Measurements from ENCODE around the gene MTHFD1L. TPM values are rescaled to one million over a fixed set of nuclear protein-coding genes. Genes with fewer than 3 reads are reported as not detected.

MTHFD1L gene
- total and polyA plus RNA-seq, 9 of the 15 experiments (the other 6 are each of a cell fraction or from before 2014, with no cell fraction given): 20.9 to 128 (median 61.0) TPM

DNA sequence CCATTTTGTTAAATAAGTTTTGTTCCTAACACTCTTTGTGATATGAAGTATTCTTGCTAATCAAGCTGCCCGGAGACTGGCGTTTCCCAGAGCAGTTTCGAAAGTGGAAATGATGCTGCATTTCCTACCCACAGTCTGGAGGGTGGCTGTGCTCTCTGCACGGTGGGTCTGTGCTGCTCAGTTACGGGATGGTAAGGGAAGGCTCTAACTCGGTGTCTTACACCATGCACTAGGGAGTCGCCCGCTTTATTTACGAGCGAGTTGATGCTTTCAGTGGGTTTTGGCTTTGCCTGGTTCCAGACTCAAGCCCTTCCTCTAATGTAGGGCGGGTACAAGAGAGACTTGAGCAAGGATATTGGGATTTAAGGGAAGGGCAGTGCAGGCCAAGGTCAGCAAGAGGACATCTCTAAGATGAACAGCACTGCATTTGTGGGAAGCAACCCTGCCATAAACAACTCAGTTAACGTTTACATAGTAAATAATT, 194.2 kb downstream of the MTHFD1L start:
- no peak for FAIRE-seq
- Histone ChIP-seq H3K27me3 (ENCODE audit: control insufficient read depth in 2 of 2, insufficient read depth in 2 of 2, low read length in 2 of 2) (no peaks in the 10 kb centered on the region), H3K79me2 (ENCODE audit: control insufficient read depth, insufficient read depth, low read length) (no peaks in the 10 kb centered on the region), H3K36me3 (ENCODE audit: control insufficient read depth, insufficient read depth, low read length) (peaks cover 5% of the 10 kb centered on the region; the same call in 2 of the 3 replicates), H3K4me1 (replicated peaks in 1 of 2; ENCODE audit: control insufficient read depth in 2 of 2, insufficient read depth in 2 of 2, low read length in 2 of 2) (no peaks in the 10 kb centered on the region), H2AFZ (ENCODE audit: low read depth, low read length) (no peak overlapping the region), H3K4me3 (no peak overlapping the region), H3K4me2 (ENCODE audit: insufficient read depth, low read length) (no peak overlapping the region), H3K9me3 (replicated peaks; ENCODE audit: control insufficient read depth, insufficient read depth, low read depth, low read length) (no peaks in the 10 kb centered on the region), H3K9me1 (ENCODE audit: control insufficient read depth, insufficient read depth, low read length) (no peaks in the 10 kb centered on the region), H3K27ac (ENCODE audit: extremely low read depth, low read depth, low read length) (no peak overlapping the region), H4K20me1 (replicated peaks; ENCODE audit: control insufficient read depth, insufficient read depth, low read length) (no peaks in the 10 kb centered on the region), H3K9ac (ENCODE audit: insufficient read depth in 1 of 2, low read depth in 2 of 2, low read length in 2 of 2) (no peak overlapping the region)
- POLR2A ChIA-PET: interaction anchor here (0.8 kb wide), 1 partner anchor 18 kb away, joined by 3 read pairs; no protein-coding TSS in a partner anchor
- ATAC-seq: no peak
- no peak for DNase-seq (ENCODE audit: extremely low read depth in 1 of 4, low spot score in 3 of 4)
- CTCF ChIA-PET (ENCODE audit: low intra/inter-chr PET ratio): interaction anchor here (1.1 kb wide), 1 partner anchor 264 kb away, joined by 3 read pairs; no protein-coding TSS in a partner anchor
- intact Hi-C loops (cut with micrococcal nuclease) (no loop called here), in situ Hi-C loops (cut with MboI) (no loop called here)
- no TSS peak for BruUV-seq (replicated peaks)
- no peak for TF ChIP-seq ZNF766 (CRISPR knock-in tag; conservative IDR thresholded peaks at IDR 0.05)
- TF ChIP-seq MAFF (IDR thresholded peaks at IDR 0.05; ENCODE audit: low read length): no peak
- no peak for TF ChIP-seq KAT2B (IDR thresholded peaks at IDR 0.05; ENCODE audit: low read depth, low read length)
- no peak for TF ChIP-seq PKNOX1 (IDR thresholded peaks at IDR 0.05)
- TF ChIP-seq SOX6 (IDR thresholded peaks at IDR 0.05): no peak
- no peak for TF ChIP-seq LEF1 (IDR thresholded peaks at IDR 0.05)
- no peak for TF ChIP-seq ZBTB5 (IDR thresholded peaks at IDR 0.05)
- TF ChIP-seq HSF4 (CRISPR knock-in tag; IDR thresholded peaks at IDR 0.05; ENCODE audit: borderline replicate concordance): no peak
- no peak for TF ChIP-seq GABPA (tag; conservative IDR thresholded peaks at IDR 0.05; ENCODE audit: low read depth)
- no peak for TF ChIP-seq CBX1 (IDR thresholded peaks at IDR 0.05; ENCODE audit: low read depth)
- 91% methylated on average over 12 of the region's 12 CpGs for WGBS (ENCODE audit: insufficient coverage, low coverage, missing lambda C conversion rate)

Data from K562 (cell line).